ENCODE data around the gene REG3G. TPM values are rescaled to one million over a fixed set of nuclear protein-coding genes. Genes with fewer than 3 reads are reported as not detected.

The REG3G gene
- total RNA-seq, 1 donor from 2014 or later = not detected

DNA sequence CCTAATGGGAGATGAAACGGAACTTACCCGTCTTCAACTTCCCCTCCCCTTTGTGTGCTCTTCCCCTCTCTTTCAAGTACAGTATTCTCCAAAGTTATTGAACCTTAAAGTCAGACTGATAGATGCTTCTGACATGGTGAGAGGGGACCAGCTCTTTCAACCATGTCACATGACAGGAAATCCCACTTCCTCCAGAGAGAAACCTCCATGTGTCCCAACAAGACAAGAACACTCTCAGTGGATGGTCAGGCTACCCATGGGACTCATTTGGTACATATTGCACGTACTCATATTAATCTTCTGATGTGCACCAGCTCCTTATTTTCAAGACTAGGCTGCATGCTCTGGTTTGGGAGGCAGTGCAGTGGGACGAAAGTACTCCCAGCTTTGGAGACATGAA lies 44.6 kb upstream of the REG3G start:
- DNase-seq (no peak), ATAC-seq (no peak)
- Histone ChIP-seq H3K4me3 (no peak overlapping the region), H3K27ac (no peak overlapping the region), H3K9me3 (no peaks in the 10 kb centered on the region), H3K4me1 (no peaks in the 10 kb centered on the region), H3K36me3 (no peaks in the 10 kb centered on the region), H3K27me3 (peaks cover 9% of the 10 kb centered on the region)
- intact Hi-C loops (cut with DNase I) = no loop called here
- TF ChIP-seq, protein P1, sequence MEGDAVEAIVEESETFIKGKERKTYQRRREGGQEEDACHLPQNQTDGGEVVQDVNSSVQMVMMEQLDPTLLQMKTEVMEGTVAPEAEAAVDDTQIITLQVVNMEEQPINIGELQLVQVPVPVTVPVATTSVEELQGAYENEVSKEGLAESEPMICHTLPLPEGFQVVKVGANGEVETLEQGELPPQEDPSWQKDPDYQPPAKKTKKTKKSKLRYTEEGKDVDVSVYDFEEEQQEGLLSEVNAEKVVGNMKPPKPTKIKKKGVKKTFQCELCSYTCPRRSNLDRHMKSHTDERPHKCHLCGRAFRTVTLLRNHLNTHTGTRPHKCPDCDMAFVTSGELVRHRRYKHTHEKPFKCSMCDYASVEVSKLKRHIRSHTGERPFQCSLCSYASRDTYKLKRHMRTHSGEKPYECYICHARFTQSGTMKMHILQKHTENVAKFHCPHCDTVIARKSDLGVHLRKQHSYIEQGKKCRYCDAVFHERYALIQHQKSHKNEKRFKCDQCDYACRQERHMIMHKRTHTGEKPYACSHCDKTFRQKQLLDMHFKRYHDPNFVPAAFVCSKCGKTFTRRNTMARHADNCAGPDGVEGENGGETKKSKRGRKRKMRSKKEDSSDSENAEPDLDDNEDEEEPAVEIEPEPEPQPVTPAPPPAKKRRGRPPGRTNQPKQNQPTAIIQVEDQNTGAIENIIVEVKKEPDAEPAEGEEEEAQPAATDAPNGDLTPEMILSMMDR (IDR thresholded peaks at IDR 0.05) = no peak

DNA sequence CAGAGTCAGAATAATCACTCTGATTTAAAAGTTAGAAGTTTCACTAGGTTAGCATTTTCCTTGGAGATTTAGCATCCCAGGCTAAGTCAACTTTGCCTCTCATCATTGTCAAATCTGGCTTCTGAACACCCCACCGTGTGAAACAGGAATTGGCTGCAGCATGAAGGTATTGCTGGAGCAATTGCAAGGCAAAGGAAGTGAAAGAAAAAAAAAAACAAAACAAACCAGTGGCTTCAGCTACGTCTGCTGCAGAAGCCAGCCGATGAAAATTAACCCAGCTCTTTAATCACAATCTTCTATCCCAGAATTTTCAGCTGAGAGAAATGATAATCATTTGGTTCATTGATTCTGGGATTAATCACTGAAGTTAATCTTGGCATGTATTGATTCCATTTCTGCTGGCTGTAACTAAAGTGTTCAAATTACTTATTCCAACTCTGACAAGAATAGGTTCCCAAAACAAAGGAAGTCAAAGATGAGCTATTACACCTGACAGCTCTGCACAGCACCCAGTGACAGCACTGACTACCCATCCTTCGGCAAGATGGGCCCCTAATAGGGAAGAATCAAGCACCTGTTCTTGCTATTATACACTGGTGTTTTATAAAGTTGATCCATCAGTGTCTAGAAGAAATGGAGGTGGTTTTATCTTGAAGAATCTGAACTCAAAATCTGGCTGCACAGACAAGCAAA lies 42.7 kb upstream of the REG3G start:
- no peak overlapping the region for H3K27ac ChIP-seq
- H3K4me3 ChIP-seq = no peak overlapping the region
- DNase-seq (no peak), ATAC-seq (no peak)
- peaks cover 9% of the 10 kb centered on the region for H3K27me3 ChIP-seq
- no peaks in the 10 kb centered on the region for H3K36me3 ChIP-seq
- intact Hi-C loops (cut with DNase I) = no loop called here
- H3K9me3 ChIP-seq = no peaks in the 10 kb centered on the region
- H3K4me1 ChIP-seq = no peaks in the 10 kb centered on the region
- TF ChIP-seq, protein P1 (IDR thresholded peaks at IDR 0.05) = no peak

DNA sequence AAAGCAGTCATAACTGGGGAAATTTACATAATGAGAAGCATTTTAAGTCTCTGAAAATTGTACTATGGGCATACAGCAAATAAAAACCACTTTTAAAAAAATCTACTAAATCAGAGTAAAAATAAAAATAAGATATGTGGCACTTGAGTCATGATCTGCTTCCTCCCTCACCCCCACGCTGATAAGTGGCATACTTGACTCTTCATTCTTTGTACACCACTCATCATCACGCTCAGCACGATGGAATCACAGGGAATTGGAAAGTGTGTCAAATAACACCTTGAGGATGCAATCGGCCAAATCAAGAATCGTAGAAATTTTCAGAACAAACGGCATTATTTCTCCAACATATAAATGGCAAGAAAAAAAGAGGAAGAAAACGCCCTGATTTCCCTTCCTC lies 41.1 kb upstream of the REG3G start:
- intact Hi-C loops (cut with DNase I) = no loop called here
- TF ChIP-seq, protein P1 (IDR thresholded peaks at IDR 0.05) = no peak
- Histone ChIP-seq H3K4me1 (no peaks in the 10 kb centered on the region), H3K36me3 (no peaks in the 10 kb centered on the region), H3K27me3 (peaks cover 9% of the 10 kb centered on the region), H3K4me3 (no peak overlapping the region), H3K27ac (no peak overlapping the region), H3K9me3 (no peaks in the 10 kb centered on the region)
- DNase-seq = no peak
- ATAC-seq = no peak

DNA sequence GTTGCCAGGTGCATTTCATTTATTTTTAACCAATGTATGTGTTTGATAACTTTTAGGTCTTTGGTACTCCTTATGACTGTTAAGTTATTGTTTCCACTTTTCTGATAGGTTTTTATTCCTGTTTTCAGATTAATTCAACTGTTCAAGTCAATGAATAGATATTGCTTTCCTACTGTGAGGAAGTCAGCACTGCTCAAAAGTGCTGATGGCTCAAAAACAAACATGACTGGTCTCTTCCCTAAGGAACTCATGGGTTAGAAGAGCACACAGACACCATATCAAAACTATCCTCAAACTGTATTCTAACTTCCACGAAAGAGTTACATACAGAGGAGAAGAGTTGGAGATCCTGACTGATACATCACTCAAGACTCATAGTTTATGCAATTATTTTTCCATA lies 39.9 kb upstream of the REG3G start:
- no peak for DNase-seq
- Histone ChIP-seq H3K4me1 (no peaks in the 10 kb centered on the region), H3K27me3 (peaks cover 9% of the 10 kb centered on the region), H3K27ac (no peak overlapping the region), H3K9me3 (no peaks in the 10 kb centered on the region), H3K4me3 (no peak overlapping the region), H3K36me3 (no peaks in the 10 kb centered on the region)
- no peak for ATAC-seq
- intact Hi-C loops (cut with DNase I) = no loop called here
- TF ChIP-seq, protein P1 (IDR thresholded peaks at IDR 0.05) = no peak

DNA sequence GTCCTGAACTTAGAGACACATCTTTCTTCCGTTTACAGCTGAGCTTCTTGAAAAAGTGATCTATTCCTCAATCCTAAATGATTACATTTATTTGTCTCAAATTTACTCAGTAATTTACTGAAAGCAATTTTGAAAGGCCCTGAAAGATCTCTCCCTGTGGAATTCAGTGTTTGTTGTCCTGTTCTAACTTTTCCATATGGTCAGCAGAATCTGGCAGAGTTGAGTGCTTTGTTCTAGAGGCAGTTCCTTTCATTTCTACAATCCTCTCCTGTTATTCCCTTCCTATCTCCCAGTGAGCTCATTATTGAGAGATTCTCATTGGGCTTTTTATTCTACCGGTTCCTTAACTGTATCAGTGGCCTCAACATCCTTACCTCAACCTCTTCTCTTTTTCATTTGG lies 36.5 kb upstream of the REG3G start:
- TF ChIP-seq, protein P1 (IDR thresholded peaks at IDR 0.05) = no peak
- DNase-seq (no peak), ATAC-seq (no peak)
- H3K4me1 ChIP-seq = no peaks in the 10 kb centered on the region
- no peaks in the 10 kb centered on the region for H3K36me3 ChIP-seq
- H3K9me3 ChIP-seq = no peaks in the 10 kb centered on the region
- peaks cover 33% of the 10 kb centered on the region for H3K27me3 ChIP-seq
- no peak overlapping the region for H3K27ac ChIP-seq
- no peak overlapping the region for H3K4me3 ChIP-seq
- intact Hi-C loops (cut with DNase I) = no loop called here

DNA sequence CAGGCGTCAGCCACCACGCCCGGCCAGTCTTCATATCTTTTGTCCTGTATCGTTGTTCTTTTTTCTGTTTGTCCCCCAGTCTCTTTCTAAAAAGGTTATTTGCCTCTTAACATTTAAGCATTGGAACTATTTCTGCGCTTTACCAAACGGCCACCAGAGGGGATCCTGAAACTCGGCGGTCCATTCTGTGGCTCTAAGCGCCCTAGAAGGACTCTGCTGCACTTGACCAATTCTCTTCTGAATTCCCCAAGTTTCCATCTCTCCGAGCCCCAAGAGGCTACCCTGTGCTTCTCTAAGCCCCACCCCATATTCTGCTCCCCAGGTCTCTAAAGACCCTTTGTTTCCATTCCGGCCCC lies 33.1 kb upstream of the REG3G start:
- intact Hi-C loops (cut with DNase I) = no loop called here
- peak; percentile 19 for ATAC-seq

More for the DNA sequence above, 33.1 kb upstream of the REG3G start:
- no peaks in the 10 kb centered on the region for H3K4me1 ChIP-seq
- H3K36me3 ChIP-seq = no peaks in the 10 kb centered on the region
- H3K4me3 ChIP-seq = no peak overlapping the region
- H3K27ac ChIP-seq = no peak overlapping the region
- no peak for DNase-seq
- TF ChIP-seq, protein P1 (IDR thresholded peaks at IDR 0.05) = no peak
- peaks cover 35% of the 10 kb centered on the region for H3K27me3 ChIP-seq
- H3K9me3 ChIP-seq = no peaks in the 10 kb centered on the region
